HG03045 (cell line): ENCODE data around the gene ZNF286A.
"Not testable (repeated sequence)": the region's sequence is repeated elsewhere in the genome, so short reads cannot be mapped to it uniquely, and the experiment has no call there.

Experiments
- ATAC-seq: cut with Tn5 transposase; IDR thresholded peaks from one replicate; pipeline ENCODE4 v1.9.1; 2021; ENCODE audit warnings: mild to moderate bottlenecking, moderate library complexity; ENCODE audit not compliant: unreplicated experiment

Gene ZNF286A

GRCh38 chr17:15768865-15769533 lies 69.4 kb downstream of the ZNF286A start:
- not testable (repeated sequence) for ATAC-seq
